Gastrocnemius medialis (tissue), 4 donors: ENCODE measurements around the gene PPARA. TPM values are rescaled to one million over a fixed set of nuclear protein-coding genes. Genes with fewer than 3 reads are reported as not detected.

ENCODE experiments used
- ATAC-seq, 2 donors: fragments of 150-250 bp; one replicate each; pipeline ENCODE4 v1.9.1; 2016
- DNase-seq, 2 donors: peaks; one replicate each; pipeline ENCODE4 v3.0.0-alpha.2; 2019
- H3K27ac ChIP-seq, 4 donors: fragments of 200-600 bp; sonication (generic); 1 replicate in 1 of 4; 2 replicates in 3 of 4; pipeline ENCODE4 v1.5.1; 2016 to 2018; ENCODE audit warnings: mild to moderate bottlenecking in 2 of 4, moderate library complexity in 1 of 4
- H3K27me3 ChIP-seq, 3 donors: fragments of 200-600 bp; sonication (generic) in 2 of 3; 1 replicate in 1 of 3; 2 replicates in 2 of 3; pipeline versions ENCODE4 v1.5.1 to v1.6.0; 2016 to 2019; ENCODE audit warnings: mild to moderate bottlenecking in 1 of 3, moderate library complexity in 1 of 3
- H3K36me3 ChIP-seq, 2 donors: fragments of 200-600 bp; sonication (generic) in 1 of 2; one replicate each; pipeline ENCODE4 v1.5.1; 2017 to 2018
- H3K4me1 ChIP-seq, 2 donors: fragments of 200-600 bp; sonication (generic) in 1 of 2; one replicate each; pipeline ENCODE4 v1.5.1; 2016 to 2017; ENCODE audit warnings: mild to moderate bottlenecking in 2 of 2
- H3K4me3 ChIP-seq, 4 donors: fragments of 200-600 bp; sonication (generic) in 3 of 4; 1 replicate in 1 of 4; 2 replicates in 3 of 4; pipeline ENCODE4 v1.5.1; 2016 to 2019; ENCODE audit warnings: mild to moderate bottlenecking in 2 of 4
- H3K9me3 ChIP-seq, 3 donors: fragments of 200-600 bp; sonication (generic) in 2 of 3; 1 replicate in 1 of 3; 2 replicates in 2 of 3; pipeline ENCODE4 v1.5.1; 2016 to 2019
- POLR2A ChIP-seq, 2 donors: fragments of 450-650 bp; IDR thresholded peaks; one replicate each; pipeline ENCODE4 v1.6.1; 2017; ENCODE audit warnings: antibody characterized with exemption in 2 of 2, mild to moderate bottlenecking in 2 of 2, moderate library complexity in 2 of 2
- in situ Hi-C, 4 donors: fragments of 200-750 bp; cut with MboI; loops; one replicate each; pipeline versions ENCODE4 v1.15.0 to v1.8.0; 2017; ENCODE audit warnings: low sequenced_read_pairs in 4 of 4
- intact Hi-C: fragments of 100-400 bp; cut with DNase I; formaldehyde crosslinking; loops from one replicate; pipeline ENCODE4 v1.15.1; 2023; ENCODE audit warnings: low total_unique reads
- total RNA-seq, 4 donors: library from RNA; depleted of rRNA; stranded (reverse); fragments of >200 nt; gene quantifications; one replicate each; pipeline versions ENCODE4 v1.1.0 to v1.2.3, GENCODE V29; 2016
- TF ChIP-seq, protein P1 (sequence below), 5 experiments: fragments of 450-650 bp in 3 of 5; fragments of 200-600 bp in 2 of 5; sonication (generic) in 2 of 5; IDR thresholded peaks in 4 of 5; conservative IDR thresholded peaks in 1 of 5; 1 replicate in 4 of 5; 2 replicates in 1 of 5; pipeline ENCODE4 v1.5.1; 2016 to 2019; ENCODE audit warnings: antibody characterized with exemption in 5 of 5, mild to moderate bottlenecking in 3 of 5, moderate library complexity in 3 of 5

The PPARA gene
- total RNA-seq, 4 donors from 2014 or later = 29.6 to 74.8 (median 57.9) TPM

DNA sequence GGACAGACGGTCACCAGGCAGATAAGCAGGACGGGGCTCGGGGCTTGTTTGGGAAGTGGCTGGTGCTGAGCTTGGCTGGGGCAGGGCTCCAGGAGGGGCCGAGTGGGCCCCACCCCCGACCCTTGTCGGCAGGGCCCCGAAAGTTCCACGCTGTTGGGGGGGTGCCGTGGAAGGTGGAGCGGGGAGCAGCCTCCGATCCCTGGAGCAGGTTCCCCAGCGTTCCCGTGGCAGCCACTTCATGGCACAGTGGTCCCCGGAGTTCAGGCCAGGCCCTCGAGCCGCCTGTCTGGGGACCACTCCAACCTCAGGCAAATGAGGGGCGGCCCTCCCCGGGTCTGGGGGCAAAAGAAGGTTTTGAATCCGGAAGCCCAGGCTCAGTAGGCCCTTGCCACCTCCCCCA, 46.7 kb upstream of the PPARA start:
- intact Hi-C loops (no loop called here), in situ Hi-C loops (no loop called here)
- DNase-seq (no peak), ATAC-seq (no peak)
- no peaks in the 10 kb centered on the region for H3K27me3 ChIP-seq
- H3K27ac ChIP-seq = peak overlapping the region; percentile 84 to 98 (median 96)
- H3K9me3 ChIP-seq = no peaks in the 10 kb centered on the region
- peaks cover 82 to 90% of the 10 kb centered on the region in 2 donors for H3K4me1 ChIP-seq
- H3K4me3 ChIP-seq = no peak overlapping the region
- peaks cover 0 to 34% of the 10 kb centered on the region in 2 donors for H3K36me3 ChIP-seq
- TF ChIP-seq, protein P1, sequence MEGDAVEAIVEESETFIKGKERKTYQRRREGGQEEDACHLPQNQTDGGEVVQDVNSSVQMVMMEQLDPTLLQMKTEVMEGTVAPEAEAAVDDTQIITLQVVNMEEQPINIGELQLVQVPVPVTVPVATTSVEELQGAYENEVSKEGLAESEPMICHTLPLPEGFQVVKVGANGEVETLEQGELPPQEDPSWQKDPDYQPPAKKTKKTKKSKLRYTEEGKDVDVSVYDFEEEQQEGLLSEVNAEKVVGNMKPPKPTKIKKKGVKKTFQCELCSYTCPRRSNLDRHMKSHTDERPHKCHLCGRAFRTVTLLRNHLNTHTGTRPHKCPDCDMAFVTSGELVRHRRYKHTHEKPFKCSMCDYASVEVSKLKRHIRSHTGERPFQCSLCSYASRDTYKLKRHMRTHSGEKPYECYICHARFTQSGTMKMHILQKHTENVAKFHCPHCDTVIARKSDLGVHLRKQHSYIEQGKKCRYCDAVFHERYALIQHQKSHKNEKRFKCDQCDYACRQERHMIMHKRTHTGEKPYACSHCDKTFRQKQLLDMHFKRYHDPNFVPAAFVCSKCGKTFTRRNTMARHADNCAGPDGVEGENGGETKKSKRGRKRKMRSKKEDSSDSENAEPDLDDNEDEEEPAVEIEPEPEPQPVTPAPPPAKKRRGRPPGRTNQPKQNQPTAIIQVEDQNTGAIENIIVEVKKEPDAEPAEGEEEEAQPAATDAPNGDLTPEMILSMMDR (IDR thresholded peaks at IDR 0.05 in 4 of 5, conservative IDR thresholded peaks at IDR 0.05 in 1 of 5) = no peak
- TF ChIP-seq POLR2A (IDR thresholded peaks at IDR 0.05) = no peak

DNA sequence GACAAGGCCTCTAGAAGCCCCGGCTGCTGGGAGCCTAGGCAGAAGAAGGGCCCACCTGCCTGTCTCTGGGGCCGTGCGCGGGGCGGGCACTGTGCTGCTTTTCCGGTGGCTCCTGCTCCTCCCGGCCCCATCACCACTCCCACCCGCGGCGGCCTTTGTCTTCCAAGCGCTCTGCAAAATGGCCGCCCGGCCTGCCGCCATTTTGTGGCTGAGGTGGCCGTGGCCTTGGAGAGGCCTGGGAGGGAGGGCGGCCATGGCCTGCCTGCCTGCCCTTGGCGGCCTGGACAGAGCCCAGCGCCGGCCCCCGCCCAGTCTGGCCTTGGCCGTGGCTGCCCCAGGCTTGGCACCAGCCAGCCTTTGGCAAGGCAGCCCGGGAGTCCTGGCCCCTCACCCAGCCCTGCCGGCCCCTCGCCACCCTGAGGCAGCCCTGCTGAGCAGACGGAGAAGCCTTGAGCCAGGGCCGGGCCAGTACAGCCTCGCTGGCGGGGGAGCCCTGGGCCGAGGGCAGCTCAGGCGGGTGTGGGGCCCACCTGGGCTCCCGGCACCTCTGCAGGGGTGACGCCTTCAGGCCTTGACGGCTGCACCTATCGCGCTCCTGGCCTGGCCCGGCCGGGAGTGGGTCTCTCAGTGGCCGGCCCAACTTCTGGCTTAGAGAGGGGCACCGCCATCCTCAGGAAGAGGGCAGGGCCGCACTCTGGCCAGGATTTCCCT, 46.0 kb upstream of the PPARA start:
- Histone ChIP-seq H3K27ac (peak overlapping the region; percentile 84 to 98 (median 96)), H3K27me3 (no peaks in the 10 kb centered on the region), H3K36me3 (peaks cover 0 to 27% of the 10 kb centered on the region in 2 donors), H3K9me3 (no peaks in the 10 kb centered on the region), H3K4me1 (peaks cover 87 to 91% of the 10 kb centered on the region in 2 donors), H3K4me3 (peak overlapping the region in 1 of 4 donors; percentile 1)
- peak in 1 of 2 donors; percentile 62 for DNase-seq
- TF ChIP-seq, protein P1 (IDR thresholded peaks at IDR 0.05 in 4 of 5, conservative IDR thresholded peaks at IDR 0.05 in 1 of 5) = no peak
- no peak for TF ChIP-seq POLR2A (IDR thresholded peaks at IDR 0.05)
- in situ Hi-C loops (no loop called here), intact Hi-C loops (no loop called here)
- peak; percentile 7 to 12 for ATAC-seq

DNA sequence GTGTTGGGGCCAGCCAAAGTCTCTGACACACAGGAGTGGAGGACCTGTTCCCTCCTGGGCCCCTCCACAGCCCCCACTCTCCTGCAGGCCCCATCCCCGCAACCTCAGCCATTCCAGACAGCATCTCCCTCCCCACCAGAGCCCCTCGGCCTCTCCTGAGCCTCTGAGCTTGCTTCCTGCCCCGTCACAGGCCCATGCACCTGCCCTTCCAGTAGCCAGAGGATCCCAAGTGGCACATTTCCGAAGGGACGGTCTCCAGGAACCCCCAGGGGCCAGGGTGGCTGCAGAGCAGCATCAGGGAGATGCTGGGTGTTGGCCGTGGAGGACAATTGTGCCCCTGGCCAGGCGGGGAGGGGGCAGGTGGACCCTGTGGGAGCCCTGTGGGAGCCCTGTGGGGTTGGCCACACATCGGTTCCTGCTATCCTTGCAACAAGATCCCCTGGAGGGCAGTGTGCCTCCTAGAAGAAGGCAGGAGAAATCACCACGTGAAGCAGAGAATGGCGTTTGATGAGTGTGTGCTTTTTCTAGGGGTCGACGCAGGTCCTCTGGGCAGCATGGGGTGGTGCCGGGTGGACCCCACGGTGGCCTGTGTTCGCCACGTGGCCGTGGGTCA, 45.3 kb upstream of the PPARA start:
- no peak overlapping the region for H3K4me3 ChIP-seq
- H3K4me1 ChIP-seq = peaks cover 90 to 91% of the 10 kb centered on the region in 2 donors
- H3K36me3 ChIP-seq = peaks cover 0 to 28% of the 10 kb centered on the region in 2 donors
- TF ChIP-seq, protein P1 (IDR thresholded peaks at IDR 0.05 in 4 of 5, conservative IDR thresholded peaks at IDR 0.05 in 1 of 5) = no peak
- no peak for TF ChIP-seq POLR2A (IDR thresholded peaks at IDR 0.05)
- DNase-seq = peak; percentile 54 to 70
- H3K27ac ChIP-seq = peak overlapping the region; percentile 84 to 98 (median 96)
- no peaks in the 10 kb centered on the region for H3K27me3 ChIP-seq
- in situ Hi-C loops (no loop called here), intact Hi-C loops (no loop called here)
- peak; percentile 57 to 64 for ATAC-seq
- H3K9me3 ChIP-seq = no peaks in the 10 kb centered on the region

DNA sequence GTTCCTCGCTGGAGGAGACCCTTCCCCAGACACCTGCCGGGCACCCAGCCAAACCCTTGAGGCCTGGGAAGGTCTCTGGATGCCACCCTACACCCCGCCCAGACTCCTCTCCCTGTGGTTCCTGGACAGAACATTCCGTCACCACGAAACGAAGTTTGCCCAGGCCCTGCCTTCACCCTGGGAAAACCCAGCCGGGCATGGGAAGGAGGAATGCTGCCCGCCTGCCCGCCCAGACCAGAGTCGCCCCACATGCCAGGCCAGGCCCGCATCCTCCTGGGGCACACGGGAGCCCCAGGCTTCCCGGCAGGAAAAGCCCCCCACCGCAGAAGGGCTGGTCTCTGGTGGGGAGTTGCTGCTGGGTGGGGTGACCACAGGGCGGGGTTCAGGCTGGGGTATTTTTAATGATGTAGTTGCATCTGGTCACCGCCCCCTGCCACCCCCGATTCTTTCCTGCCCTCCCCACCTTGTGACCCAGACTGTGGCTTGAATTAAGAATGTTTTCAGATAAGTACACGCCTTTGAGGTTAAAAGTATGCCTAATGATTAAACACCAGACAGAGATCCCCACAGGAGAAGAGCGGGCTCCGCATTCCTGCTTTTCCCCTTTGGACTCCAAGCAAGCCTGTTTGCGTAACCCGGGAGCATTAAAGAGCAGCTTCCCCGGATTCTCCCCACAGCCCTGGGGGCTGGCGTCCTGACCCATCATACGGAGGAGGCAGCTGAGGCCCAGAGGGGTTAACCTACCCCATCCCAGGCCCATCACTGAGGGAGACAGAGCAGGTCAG, 44.6 kb upstream of the PPARA start:
- DNase-seq = peak; percentile 74 to 84
- in situ Hi-C loops = no loop called here
- H3K4me1 ChIP-seq = peaks cover 93 to 97% of the 10 kb centered on the region in 2 donors
- peak; percentile 58 to 68 for ATAC-seq
- TF ChIP-seq POLR2A (IDR thresholded peaks at IDR 0.05) = no peak
- TF ChIP-seq, protein P1 (IDR thresholded peaks at IDR 0.05 in 4 of 5, conservative IDR thresholded peaks at IDR 0.05 in 1 of 5) = no peak
- peak overlapping the region; percentile 84 to 98 (median 96) for H3K27ac ChIP-seq
- H3K27me3 ChIP-seq = no peaks in the 10 kb centered on the region
- H3K9me3 ChIP-seq = no peaks in the 10 kb centered on the region
- H3K36me3 ChIP-seq = peaks cover 0 to 31% of the 10 kb centered on the region in 2 donors
- peak overlapping the region in 1 of 4 donors; percentile 15 for H3K4me3 ChIP-seq
- intact Hi-C loops = loop anchor here (2.0 kb wide), 1 partner anchor 17 kb away; no protein-coding TSS in a partner anchor
